HFFc6 (cell line): ENCODE measurements around the gene ADGRA1. TPM values are rescaled to one million over a fixed set of nuclear protein-coding genes. Genes with fewer than 3 reads are reported as not detected.

Source experiments
- DNase-seq: peaks from one replicate; pipeline ENCODE4 v3.0.0-alpha.2; 2018
- H3K27ac Mint-ChIP-seq: 2 replicates; pipeline ENCODE4 v1.8.0; 2020; ENCODE audit warnings: mild to moderate bottlenecking, mixed read lengths
- H3K27me3 Mint-ChIP-seq: 2 replicates; pipeline ENCODE4 v1.8.0; 2021; ENCODE audit warnings: mild to moderate bottlenecking, moderate library complexity, mixed read lengths; ENCODE audit not compliant: insufficient read depth
- H3K36me3 Mint-ChIP-seq: 2 replicates; pipeline ENCODE4 v1.8.0; 2021; ENCODE audit warnings: low read depth, mixed read lengths
- H3K4me1 Mint-ChIP-seq: 2 replicates; pipeline ENCODE4 v1.8.0; 2020; ENCODE audit warnings: low read depth, mixed read lengths
- H3K4me3 Mint-ChIP-seq: 2 replicates; pipeline ENCODE4 v1.8.0; 2020; ENCODE audit warnings: mild to moderate bottlenecking, moderate library complexity, mixed read lengths
- H3K9me3 Mint-ChIP-seq: 2 replicates; pipeline ENCODE4 v1.8.0; 2020; ENCODE audit warnings: mild to moderate bottlenecking, mixed read lengths
- total RNA-seq, 6 experiments: library from RNA; stranded (reverse); fragmentation: NEBNext Ultra II Directional; extraction: Animal tissue kit (Norgen Biotek cat#: 25700); gene quantifications; 2 replicates in 1 of 6; 3 replicates in 5 of 6; pipeline ENCODE4 v1.2.3, GENCODE V29; 2021
- TF ChIP-seq, protein P1 (sequence below): fragments of 200-600 bp; sonication (generic); IDR thresholded peaks from 2 replicates; pipeline ENCODE4 v1.5.0; 2021; ENCODE audit warnings: antibody characterized with exemption, mild to moderate bottlenecking

The ADGRA1 gene
- total RNA-seq, 6 experiments from 2014 or later = not detected

GRCh38 chr10:133105686-133106390, 18.1 kb downstream of the ADGRA1 start:
- H3K36me3 Mint-ChIP-seq = peaks cover 11% of the 10 kb centered on the region
- H3K9me3 Mint-ChIP-seq = peaks cover 33% of the 10 kb centered on the region
- H3K27ac Mint-ChIP-seq = no peak overlapping the region
- no peak overlapping the region for H3K4me3 Mint-ChIP-seq
- DNase-seq = no peak
- H3K27me3 Mint-ChIP-seq = peaks cover 4% of the 10 kb centered on the region
- H3K4me1 Mint-ChIP-seq = no peaks in the 10 kb centered on the region
- TF ChIP-seq, protein P1, sequence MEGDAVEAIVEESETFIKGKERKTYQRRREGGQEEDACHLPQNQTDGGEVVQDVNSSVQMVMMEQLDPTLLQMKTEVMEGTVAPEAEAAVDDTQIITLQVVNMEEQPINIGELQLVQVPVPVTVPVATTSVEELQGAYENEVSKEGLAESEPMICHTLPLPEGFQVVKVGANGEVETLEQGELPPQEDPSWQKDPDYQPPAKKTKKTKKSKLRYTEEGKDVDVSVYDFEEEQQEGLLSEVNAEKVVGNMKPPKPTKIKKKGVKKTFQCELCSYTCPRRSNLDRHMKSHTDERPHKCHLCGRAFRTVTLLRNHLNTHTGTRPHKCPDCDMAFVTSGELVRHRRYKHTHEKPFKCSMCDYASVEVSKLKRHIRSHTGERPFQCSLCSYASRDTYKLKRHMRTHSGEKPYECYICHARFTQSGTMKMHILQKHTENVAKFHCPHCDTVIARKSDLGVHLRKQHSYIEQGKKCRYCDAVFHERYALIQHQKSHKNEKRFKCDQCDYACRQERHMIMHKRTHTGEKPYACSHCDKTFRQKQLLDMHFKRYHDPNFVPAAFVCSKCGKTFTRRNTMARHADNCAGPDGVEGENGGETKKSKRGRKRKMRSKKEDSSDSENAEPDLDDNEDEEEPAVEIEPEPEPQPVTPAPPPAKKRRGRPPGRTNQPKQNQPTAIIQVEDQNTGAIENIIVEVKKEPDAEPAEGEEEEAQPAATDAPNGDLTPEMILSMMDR = no peak

DNA sequence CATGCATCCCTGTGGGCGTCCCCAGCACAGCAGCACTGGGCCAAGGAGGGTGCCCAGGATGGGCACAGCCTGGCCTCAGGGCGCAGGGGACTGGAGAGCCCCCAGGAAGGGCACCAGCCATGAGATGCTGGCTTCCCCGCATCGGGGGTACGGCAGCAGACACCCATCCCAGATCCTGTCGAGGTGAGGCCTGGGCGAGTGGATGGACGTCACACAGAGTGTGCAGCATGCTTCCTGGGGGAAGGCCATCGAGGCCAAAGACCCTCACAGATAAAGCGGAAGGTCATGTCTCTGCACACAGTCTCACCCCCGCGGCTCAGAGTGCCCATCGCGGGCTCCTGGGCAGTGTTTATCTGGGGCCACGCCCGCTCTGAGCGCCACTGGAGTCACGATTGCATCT, 18.8 kb downstream of the ADGRA1 start:
- Mint-ChIP-seq H3K36me3 (peaks cover 11% of the 10 kb centered on the region), H3K27me3 (peaks cover 4% of the 10 kb centered on the region), H3K9me3 (peaks cover 33% of the 10 kb centered on the region), H3K4me3 (no peak overlapping the region), H3K27ac (no peak overlapping the region), H3K4me1 (no peaks in the 10 kb centered on the region)
- TF ChIP-seq, protein P1 = no peak
- DNase-seq = no peak

- H3K36me3 Mint-ChIP-seq = peaks cover 14% of the 10 kb centered on the region
- H3K27ac Mint-ChIP-seq = no peak overlapping the region
- TF ChIP-seq, protein P1 = no peak
These were observed 19.7 kb downstream of the ADGRA1 start for GRCh38 chr10:133107442-133107841.

GRCh38 chr10:133109711-133110110, 22.0 kb downstream of the ADGRA1 start:
- Mint-ChIP-seq H3K9me3 (peaks cover 50% of the 10 kb centered on the region), H3K4me3 (no peak overlapping the region), H3K4me1 (no peaks in the 10 kb centered on the region), H3K36me3 (peaks cover 20% of the 10 kb centered on the region), H3K27ac (no peak overlapping the region), H3K27me3 (peaks cover 4% of the 10 kb centered on the region)
- TF ChIP-seq, protein P1 = no peak
- no peak for DNase-seq

More at GRCh38 chr10:133107442-133107841, 19.7 kb downstream of the ADGRA1 start:
- peaks cover 4% of the 10 kb centered on the region for H3K27me3 Mint-ChIP-seq
- no peaks in the 10 kb centered on the region for H3K4me1 Mint-ChIP-seq
- DNase-seq = no peak
- peaks cover 38% of the 10 kb centered on the region for H3K9me3 Mint-ChIP-seq
- no peak overlapping the region for H3K4me3 Mint-ChIP-seq

GRCh38 chr10:133110133-133110532, 22.4 kb downstream of the ADGRA1 start:
- TF ChIP-seq, protein P1 = no peak
- no peaks in the 10 kb centered on the region for H3K4me1 Mint-ChIP-seq
- no peak overlapping the region for H3K4me3 Mint-ChIP-seq
- H3K36me3 Mint-ChIP-seq = peaks cover 20% of the 10 kb centered on the region
- peaks cover 51% of the 10 kb centered on the region for H3K9me3 Mint-ChIP-seq
- no peak for DNase-seq
- peaks cover 1% of the 10 kb centered on the region for H3K27me3 Mint-ChIP-seq
- no peak overlapping the region for H3K27ac Mint-ChIP-seq
